Suprapubic skin (tissue), 4 donors: ENCODE results near the gene CS. TPM values are rescaled to one million over a fixed set of nuclear protein-coding genes. Genes with fewer than 3 reads are reported as not detected.
"Not testable (repeated sequence)": the region's sequence is repeated elsewhere in the genome, so short reads cannot be mapped to it uniquely, and the experiment has no call there.

ENCODE experiments used
- DNase-seq, 2 donors: peaks; one replicate each; pipeline ENCODE4 v3.0.0-alpha.2; 2019; ENCODE audit warnings: low spot score in 2 of 2
- H3K27ac ChIP-seq: fragments of 200-600 bp; sonication (generic); one replicate; pipeline ENCODE4 v1.5.1; 2019
- H3K27me3 ChIP-seq: fragments of 200-600 bp; sonication (generic); one replicate; pipeline ENCODE4 v1.5.1; 2019
- H3K36me3 ChIP-seq: fragments of 200-600 bp; sonication (generic); one replicate; pipeline ENCODE4 v1.5.1; 2019
- H3K4me1 ChIP-seq: fragments of 200-600 bp; sonication (generic); one replicate; pipeline ENCODE4 v1.5.1; 2019
- H3K4me3 ChIP-seq: fragments of 200-600 bp; sonication (generic); one replicate; pipeline ENCODE4 v1.5.1; 2019; ENCODE audit warnings: mild to moderate bottlenecking
- H3K9me3 ChIP-seq: fragments of 200-600 bp; sonication (generic); one replicate; pipeline ENCODE4 v1.5.1; 2019
- CTCF ChIP-seq, 2 donors: fragments of 200-600 bp in 1 of 2; fragments of 450-650 bp in 1 of 2; sonication (generic) in 1 of 2; IDR thresholded peaks; one replicate each; pipeline ENCODE4 v1.5.1; 2016 to 2019; ENCODE audit warnings: antibody characterized with exemption in 2 of 2, mild to moderate bottlenecking in 1 of 2, moderate library complexity in 1 of 2
- EP300 ChIP-seq: sonication (generic); formaldehyde crosslinking; IDR thresholded peaks from one replicate; pipeline ENCODE4 v1.6.1; 2017; ENCODE audit warnings: antibody characterized with exemption
- POLR2A ChIP-seq, 2 donors: fragments of 450-650 bp; IDR thresholded peaks; one replicate each; pipeline ENCODE4 v1.6.1; 2017; ENCODE audit warnings: antibody characterized with exemption in 2 of 2, mild to moderate bottlenecking in 2 of 2, moderate library complexity in 2 of 2
- POLR2AphosphoS5 ChIP-seq, 3 donors: sonication (generic); formaldehyde crosslinking; IDR thresholded peaks; one replicate each; pipeline ENCODE4 v1.6.1; 2017; ENCODE audit warnings: antibody characterized with exemption in 3 of 3
- WGBS: methylation state at CpG from one replicate; pipeline ENCODE4 v1.1.5; 2018; 5-methylcytosine and 5-hydroxymethylcytosine counted together
- total RNA-seq, 4 donors: library from RNA; depleted of rRNA; stranded (reverse); fragments of >200 nt; gene quantifications; one replicate each; pipeline ENCODE4 v1.1.0, GENCODE V29; 2016

The CS gene
- total RNA-seq, 4 donors from 2014 or later = 176 to 218 (median 179) TPM

GRCh38 chr12:56271031-56271430 lies 29.1 kb downstream of the CS start:
- H3K4me1 ChIP-seq = peaks cover 14% of the 10 kb centered on the region
- H3K27me3 ChIP-seq = no peaks in the 10 kb centered on the region
- TF ChIP-seq POLR2A (IDR thresholded peaks at IDR 0.05) (no peak), POLR2AphosphoS5 (IDR thresholded peaks at IDR 0.05) (no peak), CTCF (IDR thresholded peaks at IDR 0.05) (no peak), EP300 (no peak)
- H3K9me3 ChIP-seq = no peaks in the 10 kb centered on the region
- no peak overlapping the region for H3K27ac ChIP-seq
- DNase-seq = no peak
- H3K4me3 ChIP-seq = no peak overlapping the region
- H3K36me3 ChIP-seq = peaks cover 56% of the 10 kb centered on the region
- 0% methylated on average over 1 of the region's 1 CpG for WGBS

DNA sequence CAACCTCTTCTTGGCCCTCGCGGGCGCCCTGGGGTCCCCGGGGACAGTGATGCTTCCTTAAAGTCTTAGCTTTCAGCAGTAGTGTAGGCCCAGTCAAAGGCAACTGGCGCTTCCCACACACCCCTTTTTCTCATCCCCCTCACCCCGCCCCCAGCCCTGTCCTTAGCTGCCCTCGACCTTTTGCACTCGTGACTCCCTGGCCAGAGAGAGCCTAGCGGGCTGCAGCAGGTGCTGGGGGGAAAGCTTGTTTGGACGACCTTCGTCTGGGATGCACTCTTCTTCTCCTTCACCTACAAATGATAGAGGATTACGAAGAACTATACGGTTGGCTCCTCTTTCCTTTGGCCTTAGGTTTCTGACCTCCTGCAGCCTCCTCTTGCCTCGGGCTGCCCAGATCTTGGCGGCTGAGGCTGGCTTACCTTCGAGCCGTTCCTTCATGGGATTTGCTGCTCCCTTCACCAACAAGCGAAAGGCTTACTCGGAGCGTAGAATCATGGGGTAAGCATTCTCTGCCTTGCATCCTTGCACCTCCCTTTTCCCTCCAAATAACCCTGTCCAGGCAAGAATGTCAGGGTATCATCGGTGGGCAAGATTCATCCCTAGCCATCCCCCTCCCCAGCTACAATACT lies 32.6 kb downstream of the CS start:
- WGBS = 27% methylated on average over 21 of the region's 21 CpGs
- Histone ChIP-seq H3K4me3 (peak overlapping the region; percentile 63), H3K36me3 (peaks cover 23% of the 10 kb centered on the region), H3K27ac (peak overlapping the region; percentile 88), H3K4me1 (peaks cover 16% of the 10 kb centered on the region), H3K9me3 (no peaks in the 10 kb centered on the region), H3K27me3 (no peaks in the 10 kb centered on the region)
- DNase-seq = no peak
- TF ChIP-seq POLR2AphosphoS5 (IDR thresholded peaks at IDR 0.05) = no peak
- TF ChIP-seq EP300 = no peak
- no peak for TF ChIP-seq CTCF (IDR thresholded peaks at IDR 0.05)
- no peak for TF ChIP-seq POLR2A (IDR thresholded peaks at IDR 0.05)

DNA sequence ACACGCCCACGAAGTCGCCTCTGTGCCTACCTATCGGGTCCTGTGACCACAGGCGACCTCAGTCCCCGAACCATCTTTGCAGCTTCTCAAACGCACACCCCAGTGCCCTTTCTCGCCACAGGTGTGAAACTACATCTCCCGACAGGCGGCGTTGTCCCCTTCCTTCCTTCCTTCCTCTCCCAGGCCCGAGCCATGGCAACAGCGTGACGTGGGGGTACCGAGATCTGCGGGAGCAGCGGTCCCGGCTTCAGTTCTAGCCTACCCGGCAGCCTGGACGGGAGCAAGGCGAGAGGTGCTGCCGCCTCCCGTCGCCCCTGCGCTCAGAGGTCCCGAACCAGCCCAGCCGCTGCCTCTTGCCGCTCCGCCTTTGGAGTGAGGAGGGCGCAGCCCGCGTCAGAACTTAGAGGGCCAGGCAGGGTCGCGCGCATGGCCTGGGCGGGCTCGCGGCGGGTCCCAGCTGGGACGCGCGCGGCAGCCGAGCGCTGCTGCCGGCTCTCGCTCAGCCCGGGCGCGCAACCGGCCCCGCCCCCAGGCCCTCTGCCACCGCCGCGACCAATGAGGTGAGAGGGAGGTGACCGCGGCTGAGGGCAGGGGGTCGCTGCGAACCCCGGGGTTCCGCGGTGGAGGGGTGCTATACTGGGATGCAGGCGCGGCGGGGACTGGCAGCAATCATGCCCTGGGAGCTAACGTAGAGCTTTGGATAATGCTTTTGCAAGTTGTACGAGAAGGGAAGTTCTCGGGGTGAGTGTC lies 33.3 kb downstream of the CS start, which contains the start of gene COQ10A:
COQ10A (plus strand) TSS at position 250 of the 750 bp plus-strand sequence; CDS start at position 427, 177 bp downstream.
- peak; percentile 34 to 63 for TF ChIP-seq CTCF (IDR thresholded peaks at IDR 0.05)
- TF ChIP-seq POLR2AphosphoS5 (IDR thresholded peaks at IDR 0.05) = peak in 2 of 3 donors; percentile 7 to 27
- peak in 1 of 2 donors; percentile 65 for TF ChIP-seq POLR2A (IDR thresholded peaks at IDR 0.05)
- TF ChIP-seq EP300 = no peak
- Histone ChIP-seq H3K27ac (peak within 1 kb of the TSS; percentile 88), H3K4me3 (peak within 1 kb of the TSS; percentile 63), H3K36me3 (peaks cover 16% of the 10 kb centered on the region), H3K27me3 (no peaks in the 10 kb centered on the region), H3K4me1 (peaks cover 16% of the 10 kb centered on the region), H3K9me3 (no peaks in the 10 kb centered on the region)
- under 1% methylated on average over 41 of the region's 68 CpGs for WGBS
- peak; percentile 94 for DNase-seq

DNA sequence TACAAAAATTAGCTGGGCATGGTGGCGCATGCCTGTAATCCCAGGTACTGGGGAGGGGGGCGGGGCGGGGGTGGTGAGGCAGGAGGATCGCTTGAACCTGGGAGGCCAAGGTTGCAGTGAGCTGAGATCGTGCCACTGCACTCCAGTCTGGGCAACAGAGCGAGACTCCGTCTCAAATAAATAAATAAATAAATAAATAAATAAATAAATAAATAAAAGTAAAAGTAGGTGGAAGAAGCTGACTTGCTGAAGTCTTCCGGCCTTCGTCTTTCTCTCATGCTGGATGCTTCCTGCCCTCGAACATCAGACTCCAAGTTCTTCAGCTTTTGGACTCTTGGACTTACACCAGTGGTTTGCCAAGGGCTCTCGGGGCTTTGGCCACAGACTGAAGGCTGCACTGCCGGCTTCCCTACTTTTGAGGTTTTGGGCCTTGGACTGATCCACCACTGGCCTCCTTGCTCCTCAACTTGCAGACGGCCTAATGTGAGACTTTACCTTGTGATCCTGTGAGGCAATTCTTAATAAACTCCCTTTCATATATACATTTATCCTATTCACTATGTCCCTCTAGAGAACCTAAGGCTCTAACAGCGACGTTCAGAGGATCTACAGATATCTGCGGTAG lies 34.0 kb downstream of the CS start:
- H3K27ac ChIP-seq = peak overlapping the region; percentile 88
- peak overlapping the region; percentile 63 for H3K4me3 ChIP-seq
- peaks cover 19% of the 10 kb centered on the region for H3K4me1 ChIP-seq
- DNase-seq, H3K27me3 ChIP-seq, H3K9me3 ChIP-seq: not testable (repeated sequence)
- WGBS = 49% methylated on average over 16 of the region's 16 CpGs
- H3K36me3 ChIP-seq = peaks cover 10% of the 10 kb centered on the region

DNA sequence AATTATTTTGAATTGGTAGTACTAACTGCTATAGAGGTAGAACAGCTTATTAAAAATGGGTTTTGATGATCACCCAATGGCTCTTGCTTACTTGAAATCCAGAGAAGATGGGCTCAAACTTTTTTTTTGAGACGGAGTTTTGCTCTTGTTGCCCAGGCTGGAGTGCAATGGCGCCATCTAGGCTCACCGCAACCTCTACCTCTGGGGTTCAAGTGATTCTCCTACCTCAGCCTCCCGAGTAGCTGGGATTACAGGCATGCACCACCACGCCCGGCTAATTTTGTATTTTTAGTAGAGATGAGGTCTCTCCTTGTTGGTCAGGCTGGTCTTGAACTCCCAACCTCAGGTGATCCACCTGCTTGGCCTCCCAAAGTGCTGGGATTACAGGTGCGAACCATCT lies 37.2 kb downstream of the CS start:
- not testable (repeated sequence) for H3K4me3 ChIP-seq, H3K9me3 ChIP-seq, DNase-seq, H3K27ac ChIP-seq, H3K36me3 ChIP-seq, H3K27me3 ChIP-seq
- peaks cover 29% of the 10 kb centered on the region for H3K4me1 ChIP-seq
- WGBS = 89% methylated on average over 7 of the region's 7 CpGs
